BLaER1 (cell line): Measurements from ENCODE around the gene PAX8.

ENCODE experiments used
- H3K27ac ChIP-seq: shearing (Covaris generic); formaldehyde crosslinking; 2 replicates; pipeline ENCODE4 v1.8.1; 2022
- H3K27me3 ChIP-seq: shearing (Covaris generic); formaldehyde crosslinking; 2 replicates; pipeline ENCODE4 v1.8.1; 2022
- H3K36me3 ChIP-seq: shearing (Covaris generic); formaldehyde crosslinking; 2 replicates; pipeline ENCODE4 v1.8.1; 2022
- H3K4me1 ChIP-seq: shearing (Covaris generic); formaldehyde crosslinking; 2 replicates; pipeline ENCODE4 v1.8.1; 2022
- H3K4me2 ChIP-seq: shearing (Covaris generic); formaldehyde crosslinking; 2 replicates; pipeline ENCODE4 v1.8.1; 2022
- H3K4me3 ChIP-seq: shearing (Covaris generic); formaldehyde crosslinking; 2 replicates; pipeline ENCODE4 v1.8.1; 2022
- H3K9ac ChIP-seq: shearing (Covaris generic); formaldehyde crosslinking; 2 replicates; pipeline ENCODE4 v1.8.1; 2022
- H3K9me3 ChIP-seq: shearing (Covaris generic); formaldehyde crosslinking; 2 replicates; pipeline ENCODE4 v1.8.1; 2022
- H4K20me1 ChIP-seq: shearing (Covaris generic); formaldehyde crosslinking; 2 replicates; pipeline ENCODE4 v1.8.1; 2022
- Cebpa-rat ChIP-seq: shearing (Covaris generic); IDR thresholded peaks from 2 replicates; pipeline ENCODE4 v1.8.1; 2022

PAX8 gene

DNA sequence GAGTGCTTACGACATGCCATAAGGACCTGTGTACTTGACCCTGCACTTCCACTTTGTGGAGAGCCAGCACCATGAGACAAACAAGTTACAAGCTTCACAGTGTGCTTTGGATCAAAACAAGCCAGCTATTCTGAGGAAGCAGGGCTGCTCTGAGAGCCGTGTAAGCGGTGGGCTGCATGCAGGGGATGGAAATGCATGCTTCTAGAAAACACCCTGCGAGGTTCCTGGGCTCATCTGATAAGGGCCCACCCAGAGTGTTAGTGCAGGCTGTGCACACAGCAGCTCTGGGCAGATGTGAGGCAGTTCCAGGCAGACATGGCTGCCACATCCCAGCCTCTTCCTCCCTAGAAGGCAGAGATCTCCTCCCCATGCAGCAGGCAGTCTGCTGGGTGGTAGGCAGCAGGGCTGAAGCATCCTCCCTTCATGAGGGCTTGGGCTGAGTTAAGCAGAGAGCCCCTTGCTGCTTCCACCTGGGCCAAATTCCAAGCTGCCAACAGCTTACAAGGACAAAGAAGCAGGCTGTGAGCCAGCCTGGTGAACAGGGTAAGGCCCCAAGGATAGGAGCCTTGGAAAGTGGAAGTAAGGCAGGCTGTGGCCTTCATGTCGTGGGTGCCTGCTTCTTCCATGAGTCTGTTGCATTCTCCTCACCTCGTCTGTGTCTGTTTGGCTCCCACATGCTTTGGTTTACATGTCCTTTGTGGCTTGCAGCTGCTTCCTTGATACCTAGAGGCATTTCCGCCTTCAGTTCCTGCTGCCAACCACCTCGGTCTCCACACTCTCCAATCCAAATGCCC, 97.3 kb downstream of the PAX8 start:
- Histone ChIP-seq H3K4me1 (peaks cover 57% of the 10 kb centered on the region), H4K20me1 (peaks cover 96% of the 10 kb centered on the region), H3K9ac (peak overlapping the region; percentile 56), H3K27ac (peak overlapping the region; percentile 71), H3K36me3 (peaks cover 46% of the 10 kb centered on the region), H3K9me3 (no peaks in the 10 kb centered on the region), H3K4me2 (peak overlapping the region; percentile 94), H3K4me3 (peak overlapping the region; percentile 26; the same call in 1 of the 2 replicates), H3K27me3 (no peaks in the 10 kb centered on the region)
- no peak for TF ChIP-seq Cebpa-rat

DNA sequence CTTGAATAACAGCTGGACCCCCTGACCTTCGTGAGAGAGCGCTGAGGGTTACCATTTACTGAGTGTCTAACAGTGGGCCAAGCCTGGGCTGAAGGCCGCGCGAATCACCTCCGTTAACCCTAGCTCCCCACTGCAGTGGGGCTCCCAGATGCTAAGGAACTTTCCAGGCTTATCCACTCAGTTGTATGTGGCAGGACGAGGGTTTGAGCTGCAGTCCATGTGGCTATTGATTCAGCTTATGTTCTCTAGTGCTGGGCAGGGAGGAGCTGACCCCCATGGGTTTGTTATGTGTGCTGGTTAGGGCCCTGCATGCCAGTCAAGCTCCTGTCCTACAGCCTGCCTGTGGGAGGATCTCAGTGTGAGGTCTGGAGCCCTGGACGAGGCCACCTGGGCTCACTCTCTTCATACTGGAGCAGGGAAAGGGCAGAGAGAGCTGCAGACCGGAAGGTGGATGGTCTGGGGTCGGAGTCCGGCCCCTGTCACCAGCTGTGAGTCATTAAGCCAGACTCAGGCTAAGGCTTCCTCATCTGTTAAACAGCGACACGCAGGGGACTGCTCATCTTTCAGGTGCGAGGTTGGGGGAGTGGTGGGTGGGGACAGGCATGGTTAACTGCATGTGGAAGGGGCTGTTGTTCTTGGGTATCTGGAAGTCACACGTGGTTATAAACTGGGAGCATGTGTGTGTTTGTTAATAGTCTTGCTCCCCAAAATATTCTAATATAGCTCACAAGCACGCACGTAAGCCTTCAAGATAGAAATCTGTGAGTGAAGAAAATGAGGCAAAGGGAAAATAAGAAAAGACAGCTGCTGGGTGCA, 98.4 kb downstream of the PAX8 start:
- H3K4me1 ChIP-seq = peaks cover 68% of the 10 kb centered on the region
- no peak for TF ChIP-seq Cebpa-rat
- peak overlapping the region; percentile 94 for H3K4me2 ChIP-seq
- peaks cover 34% of the 10 kb centered on the region for H3K36me3 ChIP-seq
- H4K20me1 ChIP-seq = peaks cover 100% of the 10 kb centered on the region
- peak overlapping the region; percentile 51 for H3K27ac ChIP-seq
- no peak overlapping the region for H3K4me3 ChIP-seq
- no peaks in the 10 kb centered on the region for H3K27me3 ChIP-seq
- H3K9ac ChIP-seq = 0 out of 2 replicates have a peak overlapping the region, but pooled peaks have one; percentile 1
- no peaks in the 10 kb centered on the region for H3K9me3 ChIP-seq

DNA sequence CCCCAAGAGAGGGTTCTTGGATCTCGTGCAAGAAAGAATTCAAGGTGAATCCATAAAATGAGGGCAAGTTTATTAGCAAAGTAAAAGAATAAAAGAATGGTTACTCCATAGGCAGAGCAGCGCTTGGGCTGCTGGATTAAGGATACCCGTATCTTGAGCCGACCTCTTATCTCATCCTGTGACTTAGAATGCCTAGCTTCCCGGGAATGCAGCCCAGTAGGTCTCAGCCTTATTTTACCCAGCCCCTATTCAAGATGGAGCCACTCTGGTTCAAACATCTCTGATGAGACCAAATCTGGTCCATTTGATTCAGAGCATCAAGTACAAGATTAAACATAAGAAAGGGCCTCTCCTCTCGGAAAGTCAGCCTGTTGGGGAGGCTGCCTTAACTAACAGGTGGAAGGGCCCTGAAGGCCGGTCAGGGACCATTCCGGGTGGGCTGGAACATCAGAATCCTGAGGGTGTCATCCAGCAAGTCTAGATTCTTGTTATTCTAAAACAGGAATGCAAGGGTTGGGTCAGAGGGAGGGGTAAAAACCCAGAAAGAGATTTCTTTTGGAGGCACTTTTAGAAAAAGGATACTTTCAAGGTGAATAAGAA, 99.2 kb downstream of the PAX8 start:
- no peak for TF ChIP-seq Cebpa-rat
- H3K4me3 ChIP-seq = no peak overlapping the region
- peaks cover 76% of the 10 kb centered on the region for H3K4me1 ChIP-seq
- peaks cover 26% of the 10 kb centered on the region for H3K36me3 ChIP-seq
- no peak overlapping the region for H3K9ac ChIP-seq
- H3K9me3 ChIP-seq = no peaks in the 10 kb centered on the region
- peak overlapping the region; percentile 94 for H3K4me2 ChIP-seq
- H3K27me3 ChIP-seq = no peaks in the 10 kb centered on the region
- H3K27ac ChIP-seq = no peak overlapping the region
- peaks cover 93% of the 10 kb centered on the region for H4K20me1 ChIP-seq

DNA sequence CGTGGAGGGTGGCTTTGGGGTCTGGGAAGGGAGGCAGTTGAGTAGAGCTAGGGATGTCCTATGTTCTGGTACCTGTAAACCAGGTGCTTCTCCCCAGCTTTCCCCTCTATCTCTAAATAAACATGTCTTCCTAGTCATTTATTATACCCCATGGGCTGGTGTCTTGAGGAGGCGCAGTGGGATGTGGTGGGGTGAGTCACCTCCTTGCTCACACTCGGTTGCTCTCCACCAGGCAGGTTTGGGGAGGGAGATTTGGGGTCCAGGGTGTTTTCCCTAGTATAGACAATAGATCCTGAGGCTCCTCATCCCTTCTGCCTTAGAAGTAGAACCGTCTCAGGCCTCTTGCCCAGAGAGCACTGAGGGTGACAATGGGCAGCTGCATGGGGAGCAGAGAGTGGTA, 99.8 kb downstream of the PAX8 start:
- H3K4me1 ChIP-seq = peaks cover 82% of the 10 kb centered on the region
- H3K36me3 ChIP-seq = peaks cover 25% of the 10 kb centered on the region
- no peak overlapping the region for H3K27ac ChIP-seq
- H3K9me3 ChIP-seq = no peaks in the 10 kb centered on the region
- H3K27me3 ChIP-seq = no peaks in the 10 kb centered on the region
- no peak for TF ChIP-seq Cebpa-rat
- H4K20me1 ChIP-seq = peaks cover 87% of the 10 kb centered on the region
- H3K9ac ChIP-seq = no peak overlapping the region
- H3K4me2 ChIP-seq = peak overlapping the region; percentile 94
- H3K4me3 ChIP-seq = no peak overlapping the region

DNA sequence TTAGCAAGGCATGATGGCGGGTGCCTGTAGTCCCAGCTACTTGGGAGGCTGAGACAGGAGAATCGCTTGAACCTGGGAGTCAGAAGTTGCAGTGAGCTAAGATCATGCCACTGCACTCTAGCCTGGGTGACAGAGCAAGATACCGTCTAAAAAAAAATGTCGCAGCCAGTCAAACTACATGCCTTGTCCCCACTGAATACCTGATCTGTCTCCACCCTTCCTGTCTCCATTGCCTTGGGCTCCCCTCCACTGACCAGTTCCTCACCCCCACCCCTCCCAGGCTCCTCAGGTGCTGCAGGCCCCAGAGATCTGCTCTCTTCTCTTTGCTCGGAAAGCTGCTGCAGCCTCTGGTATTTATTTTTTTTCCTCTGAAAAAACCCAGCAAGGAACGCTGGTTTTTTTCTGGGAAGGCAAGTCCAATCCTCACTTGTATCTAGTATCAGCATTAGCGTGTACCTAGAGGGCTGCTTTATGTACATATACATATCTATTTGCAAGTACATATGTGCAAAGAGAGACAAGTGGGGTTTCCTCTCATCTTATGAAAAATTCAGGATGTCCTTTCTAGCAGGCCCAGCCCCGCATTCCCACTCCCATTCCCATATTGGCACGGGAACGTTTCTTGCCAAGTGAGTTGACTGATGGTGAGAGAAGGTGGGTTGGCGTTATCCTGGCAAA, 100.5 kb downstream of the PAX8 start:
- Histone ChIP-seq H3K27ac (no peak overlapping the region), H3K4me3 (no peak overlapping the region), H3K36me3 (peaks cover 20% of the 10 kb centered on the region), H3K27me3 (no peaks in the 10 kb centered on the region), H3K4me2 (0 out of 2 replicates have a peak overlapping the region, but pooled peaks have one; percentile 94), H3K9me3 (no peaks in the 10 kb centered on the region), H4K20me1 (peaks cover 80% of the 10 kb centered on the region), H3K4me1 (peaks cover 89% of the 10 kb centered on the region), H3K9ac (no peak overlapping the region)
- TF ChIP-seq Cebpa-rat = no peak

DNA sequence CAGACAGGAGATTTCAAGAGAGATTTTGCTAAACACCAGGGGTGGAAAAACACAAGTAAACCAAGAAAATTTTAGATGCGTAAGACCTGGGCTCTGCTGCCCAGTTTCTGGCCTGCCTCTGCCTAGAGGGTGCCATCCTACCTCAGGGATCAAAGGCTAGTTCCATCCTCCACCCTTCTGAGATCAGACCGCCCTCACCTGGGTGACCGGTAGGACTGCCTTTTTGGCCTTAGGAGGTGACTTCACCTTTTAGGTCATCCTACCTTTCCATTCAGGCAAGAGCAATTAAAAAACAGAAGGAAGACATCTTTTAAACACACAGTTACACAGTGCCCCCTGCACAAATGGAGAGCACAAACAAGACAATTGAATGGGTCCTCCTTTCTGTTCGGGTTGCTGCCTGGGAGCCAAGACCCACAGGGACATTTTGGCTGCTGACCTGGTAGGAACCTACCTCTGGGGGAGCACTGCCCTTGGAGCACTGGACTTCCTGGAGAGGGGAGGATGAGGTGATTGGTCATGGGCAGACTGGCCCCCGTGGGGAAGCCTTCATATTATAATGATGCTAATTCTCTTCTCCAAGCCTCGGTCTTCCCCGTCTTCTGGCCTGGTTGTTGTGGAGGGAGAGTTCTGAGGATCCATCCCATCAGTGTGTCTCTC, 101.9 kb downstream of the PAX8 start:
- no peak for TF ChIP-seq Cebpa-rat
- peaks cover 8% of the 10 kb centered on the region; the same call in 1 of the 2 replicates for H3K36me3 ChIP-seq
- no peak overlapping the region for H3K27ac ChIP-seq
- no peak overlapping the region for H3K4me3 ChIP-seq
- H3K9ac ChIP-seq = no peak overlapping the region
- H3K4me2 ChIP-seq = peak overlapping the region; percentile 98
- H3K4me1 ChIP-seq = peaks cover 86% of the 10 kb centered on the region
- peaks cover 66% of the 10 kb centered on the region for H4K20me1 ChIP-seq
- no peaks in the 10 kb centered on the region for H3K9me3 ChIP-seq
- H3K27me3 ChIP-seq = no peaks in the 10 kb centered on the region

DNA sequence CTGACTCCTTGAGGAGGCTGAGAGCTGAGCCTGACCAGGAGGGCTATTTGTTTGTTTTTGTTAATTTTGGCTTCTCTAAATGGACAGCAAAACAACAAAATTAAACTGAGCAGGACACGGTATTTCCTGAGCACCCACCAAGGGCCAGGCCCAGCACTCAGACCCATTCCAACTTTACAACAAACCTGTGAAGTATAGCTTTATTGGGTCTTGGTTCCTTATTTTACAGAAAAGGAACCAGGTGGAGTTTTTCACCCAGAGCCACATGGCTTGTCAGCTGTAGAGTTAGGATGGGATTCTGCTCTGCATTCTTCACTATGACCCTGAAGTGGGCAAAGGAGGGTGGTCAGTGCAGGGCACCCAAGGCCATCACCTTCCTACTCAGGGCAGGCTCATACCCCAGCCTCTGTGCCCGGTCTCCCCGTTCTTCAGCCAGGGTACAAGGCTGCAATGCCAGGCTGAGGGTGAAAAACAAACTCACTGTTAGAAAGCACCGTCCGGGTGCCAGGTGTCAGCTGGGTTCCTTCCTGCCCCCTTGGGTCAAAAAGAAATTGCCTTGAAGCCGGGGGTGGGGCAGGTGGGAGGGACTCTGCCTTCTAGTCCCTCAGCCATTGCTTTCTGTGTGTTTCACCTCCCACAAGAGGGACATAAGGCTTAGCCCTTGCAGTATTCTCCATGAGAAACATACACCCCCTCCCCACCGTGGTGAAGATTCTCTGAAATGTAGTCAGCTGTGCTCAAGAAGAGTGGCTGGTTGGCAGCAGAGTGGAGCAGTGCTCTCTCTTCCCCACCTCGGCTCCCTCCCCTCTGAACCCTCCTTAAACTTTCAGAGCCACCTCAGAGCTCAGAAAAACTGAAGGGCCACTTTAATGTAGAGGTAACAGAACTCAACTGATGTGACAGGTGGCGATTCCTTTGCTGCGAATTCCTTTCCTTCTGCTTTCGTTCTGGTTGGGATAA, 102.7 kb downstream of the PAX8 start:
- H3K27ac ChIP-seq = peak overlapping the region; percentile 82
- H3K4me2 ChIP-seq = peak overlapping the region; percentile 98
- H3K4me3 ChIP-seq = peak overlapping the region; percentile 66; the same call in 1 of the 2 replicates
- H3K36me3 ChIP-seq = peaks cover 8% of the 10 kb centered on the region; the same call in 1 of the 2 replicates
- H3K4me1 ChIP-seq = peaks cover 78% of the 10 kb centered on the region
- peak overlapping the region; percentile 73 for H3K9ac ChIP-seq
- H3K9me3 ChIP-seq = no peaks in the 10 kb centered on the region
- H3K27me3 ChIP-seq = no peaks in the 10 kb centered on the region
- H4K20me1 ChIP-seq = peaks cover 58% of the 10 kb centered on the region
- no peak for TF ChIP-seq Cebpa-rat

DNA sequence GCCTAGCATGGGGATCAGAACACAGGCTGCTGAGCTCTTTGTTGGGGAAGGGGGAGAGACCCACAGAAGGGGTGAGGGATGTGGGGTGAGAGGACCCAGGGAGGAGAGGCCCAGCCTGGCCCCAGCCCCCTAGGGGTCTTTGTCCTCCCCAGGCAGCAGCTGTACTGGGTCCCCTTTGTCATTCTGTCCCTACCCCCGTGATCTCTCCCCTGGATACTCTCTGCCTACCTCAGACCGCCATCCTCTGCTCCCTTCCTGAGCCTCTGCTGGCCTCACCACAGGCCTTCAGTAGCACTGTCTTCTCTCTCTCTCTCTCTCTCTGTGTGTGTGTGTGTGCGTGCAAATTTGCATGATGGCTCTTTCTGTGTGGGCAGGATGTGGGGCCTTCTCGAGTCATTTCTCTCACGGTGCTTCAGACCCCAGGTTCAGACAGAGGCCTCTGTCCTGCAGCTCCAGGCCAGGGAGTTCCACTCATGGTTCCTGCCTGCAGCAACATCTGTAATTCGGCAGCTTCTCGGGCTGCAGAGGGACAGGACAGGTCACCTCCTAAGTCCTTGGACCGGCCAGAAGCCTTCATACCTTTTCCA, 103.6 kb downstream of the PAX8 start:
- peak overlapping the region; percentile 98 for H3K4me2 ChIP-seq
- no peak for TF ChIP-seq Cebpa-rat
- H3K4me3 ChIP-seq = peak overlapping the region; percentile 66
- H3K27me3 ChIP-seq = no peaks in the 10 kb centered on the region
- H4K20me1 ChIP-seq = peaks cover 49% of the 10 kb centered on the region
- no peaks in the 10 kb centered on the region for H3K9me3 ChIP-seq
- peak overlapping the region; percentile 82 for H3K27ac ChIP-seq
- peaks cover 69% of the 10 kb centered on the region for H3K4me1 ChIP-seq
- peaks cover 8% of the 10 kb centered on the region; the same call in 1 of the 2 replicates for H3K36me3 ChIP-seq
- H3K9ac ChIP-seq = peak overlapping the region; percentile 73
